Measurements from ENCODE around the gene GPR150. TPM values are rescaled to one million over a fixed set of nuclear protein-coding genes. Genes with fewer than 3 reads are reported as not detected.

GPR150 gene
- total RNA-seq, 4 donors from 2014 or later: 0.95 to 4.1 TPM; not detected in 2

- DNase-seq: no peak
- Histone ChIP-seq H3K27me3 (no peaks in the 10 kb centered on the region), H3K4me1 (peaks cover 0 to 21% (median 2%) of the 10 kb centered on the region in 4 donors), H3K4me3 (no peak overlapping the region), H3K9me3 (no peaks in the 10 kb centered on the region), H3K36me3 (no peaks in the 10 kb centered on the region), H3K27ac (no peak overlapping the region)
- TF ChIP-seq CTCF (IDR thresholded peaks at IDR 0.05) (no peak), POLR2A (IDR thresholded peaks at IDR 0.05) (no peak)
These were observed 791 bp upstream of the GPR150 start for GRCh38 chr5:95619096-95619495.

- Histone ChIP-seq H3K36me3 (no peaks in the 10 kb centered on the region), H3K9me3 (no peaks in the 10 kb centered on the region), H3K27ac (no peak overlapping the region), H3K4me1 (peaks cover 0 to 21% (median 2%) of the 10 kb centered on the region in 4 donors), H3K4me3 (peak overlapping the region; percentile 51 to 70 (median 62)), H3K27me3 (no peaks in the 10 kb centered on the region)
- TF ChIP-seq CTCF (IDR thresholded peaks at IDR 0.05) (no peak), POLR2A (IDR thresholded peaks at IDR 0.05) (no peak)
- no peak for DNase-seq
These were observed 315 bp upstream of the GPR150 start for GRCh38 chr5:95619514-95620029.

GRCh38 chr5:95620870-95621838 lies 1.3 kb downstream of the GPR150 start:
- Histone ChIP-seq H3K4me1 (peaks cover 0 to 21% (median 2%) of the 10 kb centered on the region in 4 donors), H3K36me3 (no peaks in the 10 kb centered on the region), H3K4me3 (peak overlapping the region; percentile 51 to 70 (median 62)), H3K27me3 (no peaks in the 10 kb centered on the region), H3K9me3 (no peaks in the 10 kb centered on the region), H3K27ac (peak overlapping the region in 3 of 4 donors; percentile 23 to 67 (median 36))
- DNase-seq: peak in 2 of 3 donors; percentile 63 to 66
- TF ChIP-seq POLR2A (IDR thresholded peaks at IDR 0.05): no peak
- TF ChIP-seq CTCF (IDR thresholded peaks at IDR 0.05): no peak

GRCh38 chr5:95621839-95622629 lies 2.1 kb downstream of the GPR150 start:
- Histone ChIP-seq H3K36me3 (no peaks in the 10 kb centered on the region), H3K27me3 (no peaks in the 10 kb centered on the region), H3K4me1 (peaks cover 0 to 21% (median 2%) of the 10 kb centered on the region in 4 donors), H3K4me3 (peak overlapping the region in 1 of 4 donors; percentile 68), H3K9me3 (no peaks in the 10 kb centered on the region), H3K27ac (no peak overlapping the region)
- no peak for TF ChIP-seq CTCF (IDR thresholded peaks at IDR 0.05)
- no peak for DNase-seq

- TF ChIP-seq CTCF (IDR thresholded peaks at IDR 0.05): no peak
- TF ChIP-seq POLR2A (IDR thresholded peaks at IDR 0.05): no peak
- Histone ChIP-seq H3K27ac (no peak overlapping the region), H3K4me1 (peaks cover 0 to 27% (median 2%) of the 10 kb centered on the region in 4 donors), H3K9me3 (no peaks in the 10 kb centered on the region), H3K27me3 (no peaks in the 10 kb centered on the region), H3K4me3 (no peak overlapping the region), H3K36me3 (no peaks in the 10 kb centered on the region)
- DNase-seq: no peak
These were observed 3.8 kb downstream of the GPR150 start for GRCh38 chr5:95623706-95624105.

All from Peyer's patch (tissue), 4 donors.